GM12892 (cell line): ENCODE results near the gene NRCAM.

Experiments used
- POLR2A ChIP-seq: IDR thresholded peaks from 2 replicates; pipeline ENCODE4 v1.6.1; 2011; ENCODE audit warnings: low read depth, low read length, control low read depth
- POLR2AphosphoS5 ChIP-seq: IDR thresholded peaks from 2 replicates; pipeline ENCODE4 v1.6.1; 2011; ENCODE audit warnings: low read depth, low read length, control low read depth

DNA sequence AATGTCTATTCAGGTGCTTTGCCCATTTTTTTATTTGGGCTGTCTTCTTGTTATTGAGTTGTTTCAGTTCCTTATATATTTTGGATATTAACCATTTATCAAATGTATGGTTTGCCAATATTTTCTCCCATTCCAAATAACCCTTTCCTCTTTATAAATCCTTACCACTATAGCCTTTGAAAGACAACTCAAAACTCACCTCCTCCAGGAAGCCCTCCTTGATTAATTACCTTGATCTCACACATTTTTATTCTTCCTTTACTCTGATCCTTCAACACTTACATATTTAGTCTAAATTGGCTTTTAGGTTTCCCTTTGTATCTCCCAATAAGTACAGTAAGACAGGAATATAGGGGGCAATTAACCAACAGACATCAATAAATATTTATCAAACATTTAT is 42.9 kb downstream of the NRCAM start:
- no peak for TF ChIP-seq POLR2AphosphoS5
- no peak for TF ChIP-seq POLR2A
